Islet of Langerhans (tissue), 1 donor: ENCODE measurements around the gene FAM20C.

Source experiments
- FAIRE-seq: peaks from one replicate; lab custom pipeline; 2011; peaks lifted over from hg19 to GRCh38; lab: Jason Lieb, UNC

FAM20C gene

DNA sequence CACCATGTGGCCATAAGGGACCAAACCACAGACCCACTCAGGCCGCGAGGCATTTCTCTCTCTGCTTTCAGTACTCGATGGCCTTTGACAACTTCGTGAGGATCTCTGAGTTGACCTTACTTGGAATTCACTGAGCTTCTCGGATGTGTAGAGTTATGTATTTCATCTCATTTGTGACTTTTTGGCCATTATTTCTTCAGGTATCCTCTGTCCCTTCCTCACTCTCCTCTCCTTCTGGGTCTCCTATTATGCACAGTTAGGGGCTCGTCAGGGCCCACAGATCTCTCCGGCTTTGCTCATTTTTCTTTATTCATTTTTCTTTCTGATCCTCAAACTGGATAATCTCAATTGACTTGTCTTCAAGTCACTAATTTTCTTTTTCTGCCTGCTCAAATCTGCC, 81.0 kb downstream of the FAM20C start:
- no peak for FAIRE-seq

DNA sequence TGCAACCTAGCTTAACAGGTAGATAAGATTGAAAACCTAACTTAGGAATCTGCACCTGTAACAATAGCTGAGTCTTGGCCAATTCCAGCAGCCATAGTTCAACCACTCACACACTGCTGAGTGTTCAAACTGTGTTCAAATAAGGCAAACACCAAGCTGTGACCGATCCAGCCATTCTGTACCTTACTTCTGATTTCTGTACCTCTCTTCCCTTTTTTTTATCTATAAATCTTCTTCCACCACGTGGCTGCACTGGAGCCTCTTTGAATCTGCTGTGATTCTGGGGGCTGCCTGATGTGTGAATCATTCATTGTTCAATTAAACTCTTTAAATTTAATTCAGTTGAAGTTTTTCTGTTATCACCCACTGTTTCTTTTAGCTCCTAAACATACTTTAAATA, 81.9 kb downstream of the FAM20C start:
- FAIRE-seq: no peak

DNA sequence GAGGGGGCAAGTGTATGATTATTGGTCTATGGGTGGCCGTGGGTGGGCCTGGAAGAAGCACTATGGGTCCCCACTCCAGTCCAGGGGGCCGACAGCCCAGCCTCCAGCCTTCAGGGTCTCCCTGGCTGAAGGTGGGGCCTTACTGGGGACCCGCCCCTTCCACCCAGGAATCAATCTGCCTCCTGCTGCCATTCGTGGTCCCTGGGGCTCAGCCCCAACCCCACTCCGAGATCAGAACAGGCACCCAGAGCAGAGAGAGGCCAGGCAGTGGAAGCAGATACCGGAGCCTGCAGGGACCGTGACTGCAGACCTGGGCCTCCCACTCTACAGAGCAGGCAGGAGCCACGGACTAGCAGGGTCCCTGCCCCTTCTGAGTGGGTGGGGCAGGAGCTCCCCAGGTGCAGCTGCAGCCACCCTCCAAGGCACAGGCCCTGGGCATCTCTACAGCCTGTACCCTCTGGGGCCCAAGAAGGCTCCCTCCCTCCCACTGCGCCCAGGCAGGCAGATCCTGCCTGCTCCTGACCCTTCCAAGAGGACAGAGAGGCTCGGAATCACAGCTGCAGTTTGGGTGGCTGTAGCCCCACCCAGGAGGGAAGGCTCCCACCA, 84.0 kb downstream of the FAM20C start:
- FAIRE-seq: no peak

DNA sequence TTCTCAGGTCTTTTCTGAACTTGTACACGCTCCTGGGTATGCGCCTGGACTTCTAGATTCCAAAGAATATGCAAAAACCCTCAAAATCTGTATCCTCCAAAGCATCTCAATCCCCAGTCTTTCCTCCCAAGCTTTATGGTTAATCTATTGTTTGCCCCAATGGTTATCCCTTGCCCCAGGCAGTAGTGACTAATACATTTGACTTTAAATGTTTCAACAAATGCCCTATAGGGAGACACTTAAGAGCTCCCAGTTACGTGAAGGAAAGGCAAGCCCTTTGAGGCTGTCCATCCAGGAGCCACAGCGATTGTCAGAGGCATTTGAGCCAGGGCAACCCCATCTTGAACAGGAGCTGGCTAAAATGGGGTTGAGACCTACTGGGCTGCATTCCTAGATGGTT, 84.9 kb downstream of the FAM20C start:
- no peak for FAIRE-seq

DNA sequence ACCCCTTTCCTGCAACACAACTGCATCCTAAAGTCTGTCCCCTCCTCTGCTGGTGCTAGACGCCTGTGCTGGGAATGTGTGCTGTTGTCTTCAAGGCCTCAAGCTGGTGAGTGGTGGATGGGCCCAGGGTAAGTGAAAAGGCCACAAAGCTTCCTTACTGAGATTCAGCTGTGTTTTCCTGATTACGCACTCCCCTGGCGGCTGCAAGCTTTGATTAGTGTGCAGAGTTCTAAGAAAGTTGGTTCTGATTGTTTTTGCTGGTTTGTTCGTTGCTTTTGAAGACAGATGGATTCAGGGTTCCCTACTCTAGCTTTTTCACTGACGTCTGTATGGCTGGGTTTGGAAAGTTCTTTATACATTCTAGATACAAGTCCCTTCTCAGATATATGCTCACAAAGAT, 85.7 kb downstream of the FAM20C start:
- no peak for FAIRE-seq

DNA sequence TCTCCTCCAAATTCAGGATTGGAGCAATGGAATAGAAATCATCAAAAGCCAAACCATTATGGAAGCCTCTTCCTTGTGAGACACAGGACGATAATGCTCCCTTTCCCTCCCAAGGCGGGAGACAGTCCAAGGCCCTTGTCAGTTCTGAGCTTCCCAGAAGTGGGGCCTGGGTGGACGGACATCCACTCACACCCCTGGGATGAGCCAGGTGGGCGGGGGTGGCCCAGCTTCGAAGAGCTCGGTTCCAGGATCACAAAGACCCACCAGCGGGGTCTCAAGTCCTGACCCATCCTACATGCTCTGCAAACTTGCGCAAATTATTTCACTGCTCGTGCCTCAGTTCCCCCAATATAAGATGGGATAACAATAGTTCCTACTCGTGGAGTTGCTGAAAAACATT, 87.5 kb downstream of the FAM20C start:
- no peak for FAIRE-seq

DNA sequence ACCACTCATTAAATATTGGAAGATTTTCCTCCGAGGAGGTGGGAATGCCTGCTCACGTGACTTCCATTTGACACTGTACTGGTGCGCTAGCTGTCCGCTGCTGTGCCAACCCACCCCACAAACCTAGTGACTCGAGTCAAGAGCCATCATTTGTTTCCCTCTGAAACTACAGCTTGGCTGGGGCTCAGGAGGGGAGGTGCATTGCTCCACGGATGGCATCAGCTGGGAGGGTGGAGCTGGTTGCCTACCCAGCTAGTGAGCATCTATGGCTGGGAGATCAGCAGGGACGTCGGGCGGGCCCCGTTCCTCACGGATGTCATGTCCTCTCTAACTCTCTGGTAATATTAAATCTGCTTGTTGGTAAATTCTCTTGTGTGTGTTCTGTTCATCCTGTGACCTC, 88.1 kb downstream of the FAM20C start:
- no peak for FAIRE-seq

DNA sequence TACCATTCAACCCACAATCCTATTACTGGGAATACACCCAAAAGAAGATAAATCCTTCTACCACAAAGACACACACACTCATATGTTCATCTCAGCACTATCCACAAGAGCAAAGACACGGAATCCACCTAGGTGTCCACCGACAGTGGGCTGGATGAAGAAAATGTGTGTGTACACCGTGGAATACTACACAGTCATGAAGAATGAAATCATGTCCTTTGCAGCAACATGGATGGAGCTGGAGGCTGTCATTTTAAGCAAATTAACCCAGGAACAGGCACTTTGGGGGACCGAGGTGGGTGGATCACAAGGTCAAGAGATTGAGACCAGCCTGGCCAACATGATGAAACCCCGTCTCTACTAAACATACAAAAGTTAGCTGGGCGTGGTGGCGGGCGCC, 89.3 kb downstream of the FAM20C start:
- FAIRE-seq: no peak

DNA sequence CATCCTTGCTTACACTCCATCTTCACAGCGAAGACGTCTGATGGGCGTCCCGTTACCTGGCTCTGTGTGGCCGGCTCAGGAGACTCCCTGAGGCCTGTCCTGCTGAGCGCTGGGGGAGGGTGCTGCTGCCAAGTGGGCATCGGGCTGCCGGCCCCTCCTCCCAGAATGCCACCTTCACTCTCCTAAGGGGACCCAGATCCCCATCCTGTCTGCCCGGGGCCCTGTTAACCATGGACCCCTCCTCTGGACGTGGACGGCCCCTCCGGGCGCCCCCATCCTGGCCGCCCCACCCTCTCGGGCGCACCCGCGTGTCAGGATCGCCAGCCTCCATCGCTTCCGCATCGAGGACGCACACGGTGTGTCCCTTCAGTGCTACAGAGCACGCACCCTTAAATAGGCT, 90.2 kb downstream of the FAM20C start:
- no peak for FAIRE-seq

DNA sequence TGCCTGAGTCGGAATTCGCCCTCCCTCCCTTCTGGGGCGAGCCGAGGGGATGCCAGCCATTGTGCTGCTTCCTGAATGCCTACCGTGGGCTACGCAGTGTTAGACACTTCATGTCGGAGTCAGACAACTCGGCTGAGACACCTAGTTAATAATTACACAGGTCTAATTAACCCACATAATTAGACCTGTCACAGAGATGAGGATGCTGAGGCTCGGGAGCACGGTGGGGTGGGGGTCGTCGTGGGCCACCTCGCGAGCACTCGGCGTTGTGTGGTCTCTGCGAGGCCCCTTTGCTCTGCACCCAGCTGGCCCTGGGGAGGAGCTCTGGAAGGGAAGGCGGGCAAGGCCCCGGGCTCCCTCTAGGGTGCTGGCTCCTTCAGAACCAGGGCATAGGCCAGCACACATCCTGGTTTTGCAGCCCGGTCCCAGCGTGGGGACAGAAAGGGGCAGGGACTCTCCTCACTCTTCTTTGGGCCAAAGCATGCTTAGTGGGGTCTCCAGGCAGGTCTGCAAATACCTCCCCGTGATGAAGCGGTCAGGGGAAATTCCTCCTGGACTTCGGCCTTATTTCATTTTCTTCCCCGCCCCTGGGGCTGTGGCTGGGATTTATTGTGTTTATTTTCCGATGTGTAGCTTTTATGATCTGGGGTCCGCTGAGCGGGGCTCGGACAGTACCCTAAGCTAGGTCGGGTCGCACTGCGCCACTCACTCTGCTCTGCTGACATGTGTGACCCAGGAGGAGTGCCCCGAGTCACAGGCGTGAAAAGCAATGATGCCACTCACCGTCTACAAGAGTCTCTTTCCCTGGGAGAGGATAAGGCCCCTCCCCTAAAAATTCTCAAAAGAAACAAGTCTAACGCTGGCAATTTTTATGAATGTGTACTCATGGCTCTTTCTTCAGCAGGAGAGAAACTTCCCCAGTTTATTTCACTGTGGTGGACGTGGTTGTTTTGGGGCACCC, 92.7 kb downstream of the FAM20C start:
- FAIRE-seq: no peak

DNA sequence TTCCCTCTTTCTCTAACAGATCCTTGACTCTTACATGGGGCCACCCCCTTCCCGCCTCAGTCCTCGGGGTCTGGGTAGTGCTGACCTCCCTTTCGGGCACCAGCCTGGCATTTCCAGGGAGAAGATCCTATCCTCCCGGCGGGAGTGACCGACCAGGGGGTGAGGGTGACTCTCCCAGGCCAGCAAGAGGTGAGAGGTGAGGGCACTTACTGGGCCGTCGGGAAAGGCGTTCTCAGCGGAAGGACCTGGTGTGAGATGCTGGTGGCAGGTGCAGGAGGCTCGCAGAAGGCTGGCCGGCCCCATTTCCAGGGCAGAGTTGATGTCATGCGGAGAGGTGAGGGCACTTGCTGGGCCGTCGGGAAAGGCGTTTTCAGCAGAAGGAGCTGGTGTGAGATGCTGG, 93.4 kb downstream of the FAM20C start:
- no peak for FAIRE-seq

DNA sequence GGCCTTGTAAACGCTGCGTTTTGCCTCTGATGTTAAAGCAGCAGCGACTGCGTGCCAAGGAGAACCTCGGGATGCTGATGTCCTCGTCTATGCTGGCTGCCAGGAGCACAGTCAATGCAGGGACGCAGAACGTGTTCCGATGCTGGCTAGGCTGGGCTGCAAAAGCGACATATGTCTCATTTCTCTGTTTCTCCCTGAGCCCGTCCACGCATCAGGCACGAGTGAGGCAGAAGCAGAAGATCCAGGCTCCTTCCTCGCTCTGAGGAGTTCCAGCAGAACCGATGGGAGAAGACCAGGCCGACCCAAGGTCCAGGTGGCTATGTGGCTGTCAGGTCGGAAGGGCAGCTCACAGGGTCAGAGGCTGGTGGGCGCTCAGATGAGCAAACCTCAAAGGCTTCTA, 93.9 kb downstream of the FAM20C start:
- FAIRE-seq: no peak

DNA sequence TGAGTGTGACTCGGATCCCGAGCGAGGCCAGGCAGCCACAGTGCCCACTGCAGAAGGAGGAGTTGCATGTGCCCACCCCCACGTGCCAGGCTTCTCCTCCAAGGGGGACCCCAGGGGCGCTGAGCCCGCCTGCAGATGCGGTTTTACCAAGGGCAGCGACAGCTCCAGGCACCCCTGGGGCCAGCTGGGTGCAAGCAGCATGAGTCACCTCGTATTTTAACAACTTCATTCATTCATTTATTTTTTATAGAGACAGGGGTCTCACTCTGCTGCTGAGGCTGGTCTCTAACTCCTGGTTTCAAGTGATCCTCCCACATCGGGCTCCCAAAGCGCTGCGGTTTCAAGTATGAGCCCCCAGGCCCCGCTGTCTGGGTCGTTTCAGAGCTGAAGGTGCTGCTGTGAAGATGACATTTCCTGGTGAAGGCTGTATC, 96.3 kb downstream of the FAM20C start:
- FAIRE-seq: no peak

DNA sequence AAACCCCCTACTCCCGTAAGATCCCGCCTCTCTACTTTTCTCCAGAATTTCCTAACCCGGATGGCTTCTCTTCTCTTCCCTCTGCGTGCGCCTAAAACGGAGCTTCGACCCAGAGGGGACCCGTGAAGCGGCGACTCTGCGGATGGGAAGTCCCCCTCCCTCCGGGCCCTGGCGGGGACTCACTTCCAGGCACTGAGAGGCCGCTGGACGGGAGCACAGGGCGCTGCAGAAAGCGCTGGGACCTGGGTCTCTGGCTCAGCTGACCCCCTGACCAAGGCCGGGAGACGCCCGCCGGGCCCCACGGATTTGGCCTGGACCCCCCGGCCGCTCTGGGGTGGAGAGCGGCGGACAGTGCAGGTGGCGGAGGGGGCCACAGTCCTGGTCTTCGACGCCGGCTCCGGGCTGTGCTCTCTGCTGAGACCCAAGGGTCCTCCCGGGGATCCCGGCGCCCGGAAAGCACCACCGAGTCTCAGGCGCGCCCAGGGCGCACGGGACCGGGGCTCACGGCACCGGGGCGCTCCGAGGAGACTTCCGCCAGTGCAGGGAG, 96.9 kb downstream of the FAM20C start:
- FAIRE-seq: no peak

DNA sequence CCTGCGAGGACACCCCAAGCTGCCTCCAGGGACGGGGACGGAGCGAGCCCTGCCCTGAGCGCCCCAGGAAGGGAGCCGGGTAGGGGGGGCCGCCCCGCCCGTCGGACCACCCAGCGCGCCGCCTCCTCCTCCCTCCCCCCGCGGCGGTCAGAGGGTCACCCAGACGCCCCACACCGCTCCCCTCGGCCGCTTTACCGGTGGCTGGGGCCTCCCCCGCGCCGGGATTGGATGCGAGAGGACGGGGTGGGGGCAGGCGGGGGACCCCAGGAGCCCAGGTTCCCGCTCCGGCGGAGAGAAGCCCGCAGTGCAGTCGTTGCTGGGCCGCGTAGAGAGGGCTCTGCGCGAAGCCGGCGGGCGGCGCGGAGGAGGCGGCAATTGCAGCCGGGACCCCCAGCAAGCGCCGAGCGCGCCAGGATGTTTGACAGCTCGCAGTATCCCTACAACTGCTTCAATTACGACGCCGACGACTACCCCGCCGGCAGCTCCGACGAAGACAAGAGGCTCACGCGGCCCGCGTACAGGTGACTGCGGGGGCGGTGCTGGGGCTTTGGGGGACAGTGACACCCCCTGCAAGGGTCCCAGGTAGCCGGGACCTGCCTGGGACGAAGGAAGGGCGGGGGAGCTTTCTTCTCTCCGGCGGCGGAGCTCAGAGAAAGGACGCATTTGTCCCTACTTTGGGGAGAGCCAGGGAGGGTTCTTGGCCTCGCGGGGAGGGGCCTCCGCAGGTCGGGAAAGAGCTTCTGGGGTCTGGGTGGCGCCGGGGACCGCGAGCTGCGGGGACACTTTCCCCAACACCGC, 97.6 kb downstream of the FAM20C start, which contains the start of gene FOXL3:
Gene FOXL3, plus strand, starts transcription at position 415 of the 798 bp plus-strand sequence. Its CDS starts 0 bp downstream, at position 415.
- FAIRE-seq: no peak

DNA sequence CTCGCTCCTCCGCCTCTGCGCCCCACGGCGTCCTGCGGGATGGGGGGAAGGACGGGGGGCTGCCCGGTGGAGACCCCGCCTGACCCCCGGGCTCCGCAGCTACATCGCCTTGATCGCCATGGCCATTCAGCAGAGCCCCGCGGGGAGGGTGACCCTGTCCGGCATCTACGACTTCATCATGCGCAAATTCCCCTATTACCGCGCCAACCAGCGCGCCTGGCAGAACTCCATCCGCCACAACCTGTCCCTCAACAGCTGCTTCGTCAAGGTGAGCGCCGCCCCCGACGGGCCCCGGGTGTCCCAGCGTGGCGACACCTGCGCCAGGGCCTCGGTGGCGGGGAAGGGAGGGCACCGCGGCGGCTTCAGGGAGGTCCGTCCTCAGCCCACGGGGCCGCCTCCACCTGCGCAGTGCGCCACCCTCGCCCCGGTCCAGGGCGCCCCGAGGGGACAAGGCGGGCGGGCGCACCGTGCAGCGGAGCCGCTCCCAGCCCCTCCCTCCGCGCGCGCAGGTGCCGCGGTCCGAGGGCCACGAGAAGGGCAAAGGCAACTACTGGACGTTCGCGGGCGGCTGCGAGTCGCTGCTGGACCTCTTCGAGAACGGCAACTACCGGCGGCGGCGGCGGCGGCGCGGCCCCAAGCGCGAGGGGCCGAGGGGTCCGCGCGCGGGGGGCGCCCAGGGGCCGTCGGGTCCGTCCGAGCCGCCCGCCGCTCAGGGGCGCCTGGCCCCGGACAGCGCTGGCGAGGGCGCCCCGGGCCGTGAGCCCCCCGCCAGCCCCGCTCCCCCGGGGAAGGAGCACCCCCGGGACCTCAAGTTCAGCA, 98.4 kb downstream of the FAM20C start:
- FAIRE-seq: no peak

DNA sequence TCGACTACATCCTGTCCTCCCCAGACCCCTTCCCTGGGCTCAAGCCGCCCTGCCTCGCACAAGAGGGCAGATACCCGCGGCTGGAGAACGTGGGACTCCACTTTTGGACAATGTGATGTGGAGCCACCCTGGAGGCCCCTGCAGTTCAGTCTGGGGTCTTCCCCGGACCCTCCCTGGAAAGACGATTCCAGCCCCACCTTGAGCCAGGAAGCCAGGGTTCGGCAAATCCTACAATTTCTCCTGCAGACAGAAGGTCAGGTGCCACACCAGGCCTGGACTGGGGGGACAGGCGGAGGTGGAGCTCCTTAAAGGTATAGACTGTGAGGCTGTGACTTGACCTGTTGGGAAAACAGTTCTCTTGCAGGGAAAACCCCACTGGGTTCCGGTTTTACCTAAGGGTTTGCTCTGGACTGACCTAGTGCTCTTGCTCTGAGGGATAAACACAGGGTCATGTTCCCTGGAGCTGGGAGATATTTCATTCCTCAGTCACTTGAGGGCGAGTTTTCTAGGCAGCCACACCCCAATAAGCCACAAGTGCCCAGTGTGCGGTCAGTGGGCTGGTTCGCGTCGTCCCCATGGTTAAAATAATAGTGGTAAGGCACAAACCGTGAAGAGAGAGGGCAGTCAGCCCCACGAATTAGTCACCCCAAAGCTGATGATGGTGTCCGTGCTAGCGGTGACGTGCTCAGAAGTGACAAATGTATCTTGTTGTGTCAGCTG, 99.2 kb downstream of the FAM20C start:
- FAIRE-seq: no peak

DNA sequence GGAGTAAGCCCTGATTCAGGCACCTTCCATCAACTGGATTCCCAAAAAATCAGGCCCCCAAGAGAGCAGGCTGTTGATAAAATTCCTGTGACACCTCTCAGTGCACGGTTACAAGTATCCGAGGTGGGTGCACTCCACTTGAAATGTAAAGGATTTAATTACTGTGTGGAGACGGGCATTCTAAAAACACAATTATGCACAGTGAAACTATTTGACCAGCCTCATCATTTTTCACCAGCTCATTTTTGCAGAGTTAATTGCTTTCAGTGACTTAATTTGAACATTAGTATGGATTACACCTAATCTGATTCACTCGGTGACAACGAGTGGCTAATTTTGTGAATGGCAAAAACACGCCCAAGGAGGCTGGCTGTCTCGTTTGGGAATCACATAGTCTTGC, 99.9 kb downstream of the FAM20C start:
- no peak for FAIRE-seq

DNA sequence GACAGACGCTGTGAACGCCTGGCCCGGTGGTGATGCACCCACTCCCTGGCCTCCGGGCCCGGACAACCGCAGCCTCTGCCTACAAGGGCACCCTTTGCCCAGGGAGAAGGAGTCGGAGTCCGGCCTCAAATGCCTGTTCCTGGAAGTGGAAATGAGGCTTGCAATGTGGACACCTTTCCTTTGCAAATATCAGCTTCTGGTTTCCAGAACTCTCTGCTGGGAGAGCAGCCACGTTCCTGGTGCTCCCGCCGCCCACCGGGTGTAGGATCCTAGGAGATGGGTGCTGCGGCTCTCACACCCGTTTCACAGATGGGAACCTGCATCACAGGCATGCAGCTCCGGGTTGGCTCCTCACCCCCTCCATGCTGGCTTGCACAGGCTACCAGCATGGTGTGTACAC, 100.5 kb downstream of the FAM20C start:
- no peak for FAIRE-seq

DNA sequence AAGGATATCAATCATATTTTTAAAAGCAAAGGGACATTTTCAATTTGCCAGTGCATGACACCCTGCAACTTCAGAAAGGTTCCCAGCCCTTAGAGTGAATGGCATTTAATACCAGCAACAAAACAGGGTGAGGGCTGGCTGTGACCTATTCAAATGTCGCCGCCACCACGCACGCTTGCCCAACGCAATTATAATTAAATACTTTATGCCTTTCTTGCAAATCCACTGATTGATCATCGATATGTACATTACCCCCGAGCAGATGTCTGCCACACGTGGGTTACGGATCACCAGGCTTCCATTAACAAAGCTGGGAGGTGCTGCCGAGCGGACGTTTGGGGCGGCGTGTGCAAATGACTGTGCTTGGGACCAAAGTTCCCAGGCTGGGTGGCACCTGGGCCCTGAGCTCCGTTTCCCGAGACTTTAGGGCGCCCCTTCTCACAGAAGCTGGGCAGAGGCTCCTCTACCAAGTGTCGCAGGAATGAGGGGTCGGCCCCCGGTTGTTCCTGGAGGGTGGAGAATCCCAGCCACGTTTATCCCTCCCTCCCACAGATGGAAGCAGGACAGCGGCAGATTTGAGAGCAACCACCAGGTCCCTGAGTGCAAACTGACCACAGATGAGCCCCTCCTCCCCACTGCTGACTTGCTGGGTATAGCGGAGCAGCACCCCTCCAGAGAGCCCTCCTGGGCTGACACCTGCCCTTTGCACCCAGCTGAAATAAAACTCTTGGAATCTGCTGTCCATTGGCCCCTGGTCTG, 101.5 kb downstream of the FAM20C start:
- no peak for FAIRE-seq
